ENCODE data around the gene COL6A2.

- TF ChIP-seq NFRKB (IDR thresholded peaks at IDR 0.05), result no peak
- no peak for TF ChIP-seq ARNT (IDR thresholded peaks at IDR 0.05)
- no peak for TF ChIP-seq PKNOX1 (IDR thresholded peaks at IDR 0.05)
- TF ChIP-seq ELF4 (IDR thresholded peaks at IDR 0.05), result no peak
- TF ChIP-seq SP1 (IDR thresholded peaks at IDR 0.05), result no peak
- no peak for TF ChIP-seq ZNF384 (IDR thresholded peaks at IDR 0.05)
- TF ChIP-seq FOXA1 (IDR thresholded peaks at IDR 0.05), result no peak
- no peak for TF ChIP-seq SUZ12 (IDR thresholded peaks at IDR 0.05)
- TF ChIP-seq FOXM1 (IDR thresholded peaks at IDR 0.05; ENCODE audit: borderline replicate concordance), result no peak
- no peak for TF ChIP-seq FOXK2 (IDR thresholded peaks at IDR 0.05)
- TF ChIP-seq BHLHE40 (IDR thresholded peaks at IDR 0.05; ENCODE audit: borderline replicate concordance), result no peak
- TF ChIP-seq HDGF (IDR thresholded peaks at IDR 0.05; ENCODE audit: borderline replicate concordance), result no peak
- TF ChIP-seq L3MBTL2 (conservative IDR thresholded peaks at IDR 0.05), result no peak
- no peak for TF ChIP-seq TARDBP (IDR thresholded peaks at IDR 0.05)
These were observed 57.8 kb downstream of the COL6A2 start, which contains the start of gene FTCD for GRCh38 chr21:46155514-46156377.

Data from HEK293T (cell line).